GM03348 (cell line): Measurements from ENCODE around the gene XAF1.
"Not testable (repeated sequence)": the region's sequence is repeated elsewhere in the genome, so short reads cannot be mapped to it uniquely, and the experiment has no call there.

Source experiments
- DNase-seq: peaks from one replicate; pipeline ENCODE4 v3.0.0; 2012; ENCODE audit warnings: low spot score

XAF1 gene

DNA sequence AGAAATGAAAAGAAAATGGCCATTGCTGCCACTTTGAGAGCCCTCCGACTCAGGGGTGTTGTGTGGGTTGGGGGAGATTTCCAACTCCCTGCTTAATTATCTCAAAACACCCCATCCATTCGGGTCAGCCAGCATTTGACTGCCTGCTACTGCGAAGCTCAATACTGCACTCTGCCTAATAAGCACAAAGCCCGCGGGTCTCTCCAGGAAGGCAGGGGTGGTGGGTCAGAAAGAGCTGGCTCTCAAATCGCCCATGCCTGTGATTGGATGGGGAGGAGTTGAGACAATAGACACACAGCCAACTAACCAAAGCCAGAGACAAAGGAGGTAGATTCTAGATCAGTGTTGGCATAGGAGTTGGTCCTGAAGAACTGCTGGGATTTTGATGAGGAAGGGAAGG, 2.3 kb upstream of the XAF1 start:
- no peak for DNase-seq

DNA sequence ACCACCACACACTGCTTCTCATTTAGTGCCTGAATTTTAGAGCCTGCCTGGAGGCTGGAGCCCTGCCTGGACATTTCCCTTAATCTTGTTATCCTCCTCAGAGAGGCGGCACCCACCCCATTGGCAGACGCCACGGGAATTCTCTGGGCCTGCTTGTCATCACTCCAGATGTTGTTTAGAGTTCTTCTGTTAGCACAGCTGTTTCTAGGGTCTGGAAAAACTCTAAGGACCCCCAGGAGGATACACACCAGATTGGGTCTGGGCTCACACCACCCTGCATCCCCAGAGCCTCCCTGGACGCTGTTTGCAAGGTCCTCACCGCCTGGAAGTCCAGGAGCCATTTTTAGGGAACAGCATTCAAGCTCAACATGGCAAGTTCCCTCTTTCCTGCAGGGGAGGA, 565 bp upstream of the XAF1 start:
- DNase-seq = peak; percentile 82

DNA sequence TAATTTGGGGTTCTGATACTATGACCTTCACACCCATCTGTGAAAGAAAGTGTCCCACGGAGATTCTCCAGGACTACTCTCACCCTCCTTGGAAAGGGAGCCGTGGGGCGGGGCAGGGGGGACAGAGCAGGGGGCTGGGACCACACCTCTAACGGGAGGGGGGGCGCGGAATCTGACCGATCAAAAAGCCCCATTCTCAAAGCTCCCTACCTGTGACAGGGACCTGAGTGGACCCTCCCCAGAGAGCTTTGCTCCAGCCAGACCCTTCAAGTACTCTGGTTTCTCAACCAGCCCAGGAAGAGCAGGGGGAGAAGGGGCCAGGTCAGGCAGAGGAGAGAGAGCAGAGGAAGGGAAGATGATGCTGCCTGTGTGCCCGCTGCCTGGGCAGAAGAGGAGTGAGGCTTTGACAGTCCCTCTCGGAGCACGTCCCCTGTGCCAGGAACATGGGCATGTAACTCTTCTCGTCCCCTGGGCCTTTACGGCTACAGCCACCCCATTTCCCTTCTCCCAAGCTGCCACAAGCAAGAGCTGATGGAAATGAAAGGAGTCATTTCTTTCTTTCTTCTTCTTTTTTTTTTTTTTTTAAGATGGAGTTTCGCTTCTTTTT, 682 bp downstream of the XAF1 start:
- peak; percentile 22 for DNase-seq

DNA sequence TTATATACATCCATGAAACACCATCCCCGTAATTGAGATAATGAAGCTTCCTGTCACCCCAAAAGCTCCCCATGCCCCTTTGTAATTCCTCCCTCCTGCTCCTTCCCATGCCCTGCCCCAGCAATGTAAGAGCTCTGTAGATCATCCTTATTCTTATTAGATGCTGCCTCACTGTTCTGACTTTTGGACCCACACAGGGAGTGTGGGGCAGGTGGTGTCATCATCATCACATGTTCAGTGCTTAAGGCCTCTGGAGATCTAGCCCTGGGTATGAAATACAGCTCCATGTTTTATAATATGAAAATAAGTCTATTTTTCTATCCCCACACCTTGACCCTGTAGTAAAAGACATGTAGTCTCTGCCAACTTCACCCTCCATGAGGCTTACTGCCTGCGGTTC, 1.9 kb downstream of the XAF1 start:
- no peak for DNase-seq

DNA sequence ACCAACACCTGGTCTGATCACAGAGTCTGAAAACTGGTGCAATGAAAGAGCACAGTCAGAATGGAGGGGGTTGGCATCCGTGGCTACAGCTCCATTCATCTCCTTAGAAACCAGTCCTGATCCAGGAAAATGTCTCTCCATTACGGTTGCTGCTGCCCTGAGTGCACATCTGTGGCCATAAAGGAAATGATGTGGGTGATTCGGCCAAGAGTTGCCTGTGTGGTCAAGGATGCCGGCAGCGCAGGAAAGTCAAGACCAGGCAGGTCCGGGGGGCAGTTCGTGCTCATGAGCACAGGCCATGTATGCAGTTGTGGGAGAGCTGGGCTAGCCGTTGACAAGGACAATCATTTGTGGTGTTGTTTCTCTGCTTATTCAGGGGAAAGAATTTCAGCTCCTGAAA, 5.9 kb downstream of the XAF1 start:
- DNase-seq = no peak

DNA sequence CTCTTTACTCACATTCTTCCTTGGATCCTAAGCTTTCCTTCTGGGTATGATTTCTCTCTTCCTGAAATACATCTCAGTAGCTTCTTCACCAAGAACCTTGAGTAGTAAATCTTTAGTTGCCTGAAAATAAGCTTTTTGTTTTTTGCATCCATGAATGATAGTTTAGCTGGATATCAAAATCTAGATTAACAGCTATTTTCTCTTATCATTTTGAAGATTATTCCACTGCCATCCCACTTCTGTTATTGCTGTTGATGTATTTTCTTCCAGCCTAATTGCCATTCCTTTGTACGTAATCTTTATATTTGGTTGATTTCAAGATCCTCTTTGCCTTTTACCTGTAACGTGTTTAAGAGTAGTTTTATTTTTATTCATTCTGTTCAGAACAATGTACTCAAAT, 12.6 kb downstream of the XAF1 start:
- no peak for DNase-seq

DNA sequence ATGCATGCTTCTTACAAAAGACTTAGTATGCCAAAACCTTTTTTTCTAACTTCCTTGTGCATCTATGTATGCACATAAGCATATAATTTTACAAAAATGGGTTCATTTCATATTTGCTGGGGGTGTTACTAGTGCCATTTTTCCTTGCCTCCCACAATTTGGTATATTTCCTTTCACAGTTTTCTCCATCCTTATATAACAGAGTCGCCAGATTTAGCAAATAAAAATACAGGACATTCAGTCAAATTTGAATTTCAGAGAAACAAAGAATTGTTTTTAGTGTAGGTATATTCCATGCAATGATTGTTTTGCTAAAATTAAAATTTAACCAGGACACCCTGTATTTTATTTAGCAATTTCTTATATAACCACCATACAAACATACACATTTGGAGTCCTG, 16.2 kb downstream of the XAF1 start:
- DNase-seq = no peak

DNA sequence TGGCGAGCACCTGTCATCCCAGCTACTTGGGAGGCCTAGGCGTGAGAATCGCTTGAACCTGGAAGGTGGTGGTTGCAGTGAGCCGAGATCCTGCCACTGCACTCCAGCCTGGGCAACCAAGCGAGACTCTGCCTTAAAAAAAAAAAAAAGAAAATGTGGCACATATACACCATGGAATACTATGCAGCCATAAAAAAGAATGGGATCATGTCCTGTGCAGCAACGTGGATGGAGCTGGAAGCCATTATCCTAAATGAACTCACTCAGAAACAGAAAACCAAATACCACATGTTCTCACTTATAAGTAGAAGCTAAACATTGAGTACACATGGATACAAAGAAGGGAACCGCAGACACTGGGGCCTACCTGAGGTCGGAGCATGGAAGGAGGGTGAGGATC, 19.1 kb downstream of the XAF1 start:
- DNase-seq = not testable (repeated sequence)

DNA sequence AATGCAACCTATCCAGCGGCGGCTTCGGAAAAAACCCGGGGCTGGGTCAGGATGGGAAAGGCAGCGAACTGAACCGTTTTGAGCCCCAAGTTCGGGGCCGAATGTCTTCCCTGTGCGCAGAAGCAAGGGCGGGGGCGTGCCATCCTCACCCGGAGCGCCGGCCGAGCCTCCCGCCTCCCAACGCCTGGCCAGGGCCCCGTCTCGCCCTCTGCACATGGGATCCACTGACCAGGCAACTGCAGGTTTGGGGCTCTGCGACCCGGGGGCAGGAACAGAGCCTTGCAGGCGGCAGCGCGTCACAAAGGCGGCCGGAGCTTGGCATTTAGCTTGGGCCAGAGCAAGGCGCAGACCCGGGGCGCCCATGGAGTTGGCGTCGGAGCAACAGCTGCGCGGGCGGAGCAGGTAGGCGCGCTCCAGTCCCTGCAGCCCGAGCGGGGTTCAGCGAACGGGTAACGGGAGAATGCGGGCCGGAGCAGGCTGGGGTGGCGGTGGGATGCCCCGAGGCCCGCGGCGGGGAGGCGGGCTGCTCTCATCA, 20.1 kb downstream of the XAF1 start, which contains the start of gene FBXO39:
TSS of gene FBXO39 (plus strand) at position 345 of the 535 bp plus-strand sequence. CDS start 3,654 bp downstream, outside the sequence.
- peak; percentile 47 for DNase-seq

DNA sequence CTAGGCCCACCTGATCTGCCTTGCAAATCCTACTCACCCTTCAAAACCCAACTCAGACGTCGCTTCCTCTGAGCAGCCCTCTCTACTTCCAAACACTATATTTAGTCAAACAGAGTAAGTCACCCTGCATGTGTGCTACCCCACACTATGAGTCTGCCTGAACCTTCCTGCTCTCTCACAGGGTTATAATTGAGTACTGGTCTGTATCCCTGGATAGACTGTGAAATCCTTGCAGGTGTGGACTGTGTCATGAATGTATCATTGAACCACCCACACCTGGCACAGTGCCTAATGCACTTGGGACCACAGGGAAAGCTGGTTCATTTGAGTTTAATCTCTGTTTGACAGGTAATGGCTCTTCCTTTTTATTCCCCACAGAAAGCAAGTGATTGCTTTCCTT, 23.6 kb downstream of the XAF1 start:
- no peak for DNase-seq

DNA sequence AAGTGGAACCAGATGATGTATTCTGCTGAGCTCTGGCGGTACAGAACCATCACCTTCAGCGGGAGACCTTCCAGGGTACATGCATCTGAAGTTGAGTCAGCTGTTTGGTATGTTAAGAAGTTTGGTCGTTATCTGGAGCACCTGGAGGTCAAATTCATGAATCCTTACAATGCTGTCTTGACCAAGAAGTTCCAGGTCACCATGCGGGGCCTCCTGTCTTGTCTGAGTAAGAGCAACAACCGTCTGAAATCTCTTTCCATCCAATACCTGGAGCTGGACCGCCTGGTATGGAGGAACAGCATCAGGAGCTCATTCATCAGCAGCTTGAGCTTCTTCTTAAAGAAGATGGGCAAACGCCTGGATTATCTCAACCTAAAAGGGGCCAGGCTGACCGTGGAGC, 24.2 kb downstream of the XAF1 start:
- no peak for DNase-seq

DNA sequence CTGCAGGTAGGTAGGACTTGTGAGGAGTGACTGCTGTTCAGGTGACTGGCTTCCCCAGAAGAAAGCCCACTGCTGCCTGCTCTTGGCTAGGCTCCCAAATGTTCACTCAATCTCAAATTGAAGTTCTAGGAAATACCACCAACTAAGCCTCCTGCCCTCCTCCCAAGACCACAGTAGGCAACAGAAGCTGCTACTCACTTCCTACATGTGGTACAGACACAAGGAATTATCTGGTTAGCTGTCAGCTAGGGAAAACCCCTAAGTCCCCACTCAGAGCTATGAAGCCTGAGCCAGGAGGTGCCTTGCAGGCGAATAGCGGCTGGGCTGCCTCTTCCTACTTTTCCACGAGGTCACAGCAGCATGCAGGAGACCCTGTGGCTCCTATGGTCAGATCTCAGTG, 25.0 kb downstream of the XAF1 start:
- no peak for DNase-seq

DNA sequence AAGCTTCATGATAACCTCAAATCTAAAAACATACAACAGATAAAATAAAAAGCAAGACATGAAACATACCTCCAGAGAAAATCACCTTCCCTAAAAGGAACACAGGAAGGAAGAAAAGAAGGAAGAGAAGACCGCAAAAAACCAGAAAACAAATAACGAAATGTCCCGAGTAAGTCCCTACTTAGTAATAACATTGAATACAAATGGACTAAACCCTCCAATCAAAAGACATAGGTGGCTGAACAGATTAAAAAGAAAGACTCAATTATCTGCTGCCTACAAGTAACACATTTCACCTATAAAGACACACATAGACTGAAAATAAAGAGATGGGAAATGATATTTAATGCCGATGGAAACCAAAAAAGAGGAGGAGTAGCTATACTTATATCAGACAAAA, 26.4 kb downstream of the XAF1 start:
- DNase-seq = no peak

DNA sequence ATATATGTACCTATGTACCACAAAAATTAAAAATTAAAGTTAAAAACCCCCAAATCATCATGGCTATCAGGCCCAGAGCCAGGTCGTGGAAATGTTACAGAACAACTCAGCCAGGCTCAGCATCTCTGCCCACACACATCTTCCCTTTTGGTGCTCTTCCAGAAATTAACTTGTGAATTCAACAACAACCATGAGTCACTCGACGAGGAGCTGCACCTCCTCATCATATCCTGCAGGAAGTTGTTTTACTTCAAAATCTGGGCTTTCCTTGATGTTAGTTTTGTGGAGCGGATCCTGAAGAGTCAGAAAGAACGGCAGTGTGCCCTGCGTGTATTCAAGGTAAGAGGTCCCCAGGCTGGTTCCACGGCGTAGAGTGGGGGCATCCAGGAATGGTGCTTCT, 30.8 kb downstream of the XAF1 start:
- peak; percentile 74 for DNase-seq

DNA sequence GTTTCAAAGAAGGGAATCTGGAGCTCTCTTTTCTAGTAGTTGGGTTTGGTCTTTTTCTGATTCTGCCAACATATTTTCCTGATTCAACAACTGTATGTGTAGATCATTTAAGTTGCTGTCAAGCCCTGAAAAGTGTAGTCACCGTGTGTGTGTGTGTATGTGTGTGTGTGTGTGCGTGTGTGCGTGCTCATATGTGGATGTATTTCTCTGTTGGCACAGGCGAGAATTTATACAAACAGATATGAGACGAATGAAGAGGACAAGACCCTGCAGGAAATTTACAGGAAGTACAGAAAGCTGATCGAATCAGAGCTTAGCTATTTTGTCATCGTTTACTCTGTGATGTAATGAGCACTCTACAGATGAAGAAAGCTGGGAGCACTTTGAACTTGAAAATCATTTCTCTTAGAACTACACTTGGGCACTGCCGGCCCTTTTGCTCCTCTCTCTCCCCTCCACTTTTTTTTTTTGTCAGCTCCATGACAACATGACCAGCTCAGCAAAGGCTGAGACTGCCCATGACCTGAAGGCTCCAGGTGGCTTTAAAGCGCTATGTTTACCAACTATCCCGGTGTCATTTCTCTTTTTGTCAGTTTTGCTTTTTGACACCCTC, 31.3 kb downstream of the XAF1 start:
- DNase-seq = no peak

DNA sequence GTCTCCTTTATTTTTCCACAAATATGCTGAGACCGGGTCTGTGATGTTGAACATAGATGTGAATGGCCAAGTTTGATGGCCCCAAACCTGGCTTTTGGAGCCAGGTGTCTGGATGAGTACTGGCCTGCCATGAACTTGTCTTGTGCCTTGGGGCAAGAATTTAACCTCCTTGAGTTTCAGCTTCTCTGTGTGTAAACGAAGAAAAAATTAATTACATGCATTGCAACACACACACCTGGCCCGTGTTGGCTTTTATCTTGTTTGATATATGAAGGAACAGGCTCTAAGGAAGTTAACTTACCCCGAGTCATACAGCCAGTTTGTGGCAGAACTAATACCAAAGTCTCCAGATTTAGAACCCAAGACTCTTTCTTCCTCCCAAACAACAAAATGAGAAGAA, 33.3 kb downstream of the XAF1 start:
- DNase-seq = no peak

DNA sequence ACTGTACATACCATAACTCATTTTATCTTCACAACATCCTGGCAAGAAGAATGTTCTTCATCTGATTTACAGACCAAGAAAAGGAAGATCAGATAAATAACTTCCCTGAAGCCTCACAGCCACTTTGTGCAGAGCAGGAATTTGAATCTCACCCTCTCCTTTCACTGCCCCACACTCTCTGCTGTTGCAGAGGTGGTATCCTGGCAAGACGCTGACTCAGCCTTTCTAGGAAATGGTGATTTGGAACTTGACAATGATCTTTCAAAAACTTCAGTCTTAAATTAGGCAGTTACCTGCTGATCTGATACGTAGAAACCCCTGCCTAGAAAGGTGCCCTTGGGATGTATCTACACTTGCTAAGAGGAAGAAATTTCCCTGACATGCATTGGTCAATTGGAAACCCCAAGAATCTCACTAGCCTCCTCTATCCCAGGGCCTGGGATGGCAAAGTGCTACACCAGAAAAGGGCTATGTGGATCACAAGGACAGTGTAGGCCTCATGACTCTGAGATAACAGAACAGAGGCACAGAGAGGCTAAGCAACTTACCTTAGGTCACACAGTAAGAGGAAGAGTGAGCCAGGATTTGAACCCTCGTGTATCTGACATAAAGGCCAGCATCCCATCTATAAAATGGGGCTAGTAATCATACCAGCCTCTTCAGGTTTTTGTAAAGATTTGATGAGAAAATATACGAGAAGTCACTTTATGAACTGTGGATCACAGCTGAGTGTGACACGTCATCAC, 38.1 kb downstream of the XAF1 start:
- DNase-seq = no peak

DNA sequence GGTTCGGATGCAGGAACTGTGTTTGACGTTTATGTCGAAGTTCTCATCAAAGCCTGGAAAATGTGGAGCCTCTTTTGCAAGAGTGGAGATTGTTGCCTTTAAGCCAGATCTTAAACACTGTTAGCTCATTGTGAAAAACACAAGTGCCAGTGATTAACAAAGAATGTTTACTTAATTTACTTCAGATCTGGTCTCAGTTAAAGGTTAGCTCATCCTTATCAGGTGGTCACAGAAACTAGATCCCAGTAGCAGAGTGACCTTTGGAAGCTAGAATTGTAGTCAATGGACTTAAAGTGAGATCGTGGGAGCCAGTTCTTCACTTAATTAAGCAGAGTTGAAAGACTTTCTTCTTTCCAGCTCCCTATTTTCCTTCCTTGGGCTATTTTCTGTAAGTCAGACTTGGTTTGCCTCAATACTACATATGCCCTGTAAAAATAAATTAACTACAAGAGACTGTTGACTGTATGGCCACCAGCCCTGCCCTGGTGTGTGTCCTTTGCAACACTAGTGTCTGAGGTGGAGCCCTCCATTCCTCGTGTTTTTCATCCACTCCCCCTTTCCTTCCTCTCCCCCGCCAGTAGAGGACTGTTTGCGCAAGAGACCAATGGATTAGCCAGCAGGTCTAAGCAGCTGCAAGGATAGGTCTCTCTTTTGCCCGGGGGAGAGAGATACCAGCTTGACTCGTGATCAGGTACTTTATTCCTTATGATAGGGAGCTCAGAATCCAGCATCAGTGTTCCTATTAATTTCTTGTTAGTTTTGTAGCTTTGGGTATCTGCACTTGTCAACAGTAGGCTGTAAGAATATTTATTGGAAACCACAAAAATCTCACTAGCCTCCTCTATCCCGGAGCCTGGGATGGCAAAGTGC, 40.4 kb downstream of the XAF1 start:
- DNase-seq = no peak

DNA sequence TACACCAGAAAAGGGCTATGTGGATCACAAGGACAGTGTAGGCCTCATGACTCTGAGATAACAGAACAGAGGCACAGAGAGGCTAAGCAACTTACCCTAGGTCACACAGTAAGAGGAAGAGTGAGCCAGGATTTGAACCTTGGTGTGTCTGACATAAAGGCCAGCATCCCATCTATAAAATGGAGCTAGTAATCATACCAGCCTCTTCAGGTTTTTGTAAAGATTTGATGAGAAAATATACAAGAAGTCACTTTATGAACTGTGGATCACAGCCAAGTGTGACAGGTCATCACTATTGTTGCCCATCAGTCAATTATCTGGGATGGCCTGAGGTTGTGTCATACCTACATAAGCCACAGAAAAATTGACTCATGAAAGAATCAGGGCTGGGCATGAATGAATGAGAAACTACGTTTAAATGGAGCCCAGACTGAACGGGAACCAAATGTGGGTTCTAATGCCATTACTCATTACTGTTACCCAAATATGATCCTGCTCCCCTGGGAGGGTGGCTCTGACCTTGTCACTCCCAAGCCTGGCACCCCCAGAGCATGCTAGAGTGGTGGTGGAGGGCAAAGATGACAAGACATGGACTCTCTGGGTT, 41.1 kb downstream of the XAF1 start:
- no peak for DNase-seq

DNA sequence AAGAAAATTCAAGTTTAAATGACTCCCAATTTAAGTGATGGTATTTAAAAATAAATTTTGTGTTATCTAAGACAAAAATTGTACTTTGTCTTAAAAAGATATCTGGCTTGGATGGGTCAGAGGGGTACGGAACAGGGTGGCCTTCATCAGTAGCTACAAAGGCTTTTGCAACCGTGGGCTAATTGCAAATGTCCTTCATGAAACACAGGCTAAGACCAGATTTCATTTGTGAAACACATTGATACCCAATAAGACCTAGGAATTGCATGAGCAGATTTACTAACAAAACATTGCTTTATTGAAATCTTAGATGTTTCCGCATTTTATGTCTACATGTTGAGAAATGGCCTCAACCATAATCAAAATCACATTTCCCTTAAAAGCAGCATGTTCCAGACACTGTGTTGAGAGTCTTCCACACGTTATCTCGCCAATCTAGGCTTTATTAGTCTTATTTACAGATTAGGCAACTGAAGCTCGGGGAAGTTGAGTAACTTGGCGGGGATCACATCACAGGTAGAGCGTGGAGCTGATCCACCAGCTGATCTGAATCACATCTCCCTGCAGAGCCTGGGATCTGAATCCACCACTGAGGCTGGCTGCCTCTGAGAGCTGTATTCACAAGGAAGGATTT, 42.0 kb downstream of the XAF1 start:
- no peak for DNase-seq

DNA sequence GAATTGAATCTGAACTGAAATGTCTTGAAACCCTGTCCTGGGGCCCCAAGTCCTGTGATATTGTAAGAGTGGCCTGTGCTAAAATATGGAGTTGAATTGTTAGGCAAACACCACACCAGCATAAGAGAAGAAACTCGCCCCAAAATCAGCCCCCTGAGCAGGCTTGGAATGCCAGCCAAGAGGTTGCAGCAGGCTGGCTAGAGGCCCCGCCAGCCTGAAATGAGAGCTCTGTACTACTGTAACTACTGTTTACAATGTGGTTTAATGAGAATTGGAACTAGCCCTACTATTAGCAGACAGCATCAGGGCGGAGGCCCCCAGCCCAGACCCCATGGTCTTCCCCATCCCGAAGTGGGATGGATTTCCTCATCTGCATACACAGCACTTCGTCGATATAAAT, 43.9 kb downstream of the XAF1 start:
- DNase-seq = no peak
